ENCODE data around the gene NUDCD3.
A peak's percentile ranks its signal among the peaks of the same experiment; 100 is the strongest.

NUDCD3 gene

GRCh38 chr7:44386139-44386913 lies 104.1 kb downstream of the NUDCD3 start:
- Mint-ChIP-seq H3K27ac (ENCODE audit: low read depth) (no peak overlapping the region), H3K27me3 (no peaks in the 10 kb centered on the region), H3K9me3 (no peaks in the 10 kb centered on the region), H3K4me1 (no peaks in the 10 kb centered on the region), H3K4me3 (no peak overlapping the region), H3K36me3 (ENCODE audit: insufficient read depth) (peaks cover 30% of the 10 kb centered on the region)
- ATAC-seq (replicated peaks; ENCODE audit: extremely low read depth, poor library complexity, severe bottlenecking) (no peak), DNase-seq (ENCODE audit: low spot score in 2 of 2) (peak in 1 of 2 donors; percentile 6)

GRCh38 chr7:44385434-44386138 lies 104.9 kb downstream of the NUDCD3 start:
- peak in 1 of 2 donors; percentile 7 for DNase-seq (ENCODE audit: low spot score in 2 of 2)
- no peaks in the 10 kb centered on the region for H3K27me3 Mint-ChIP-seq
- H3K27ac Mint-ChIP-seq (ENCODE audit: low read depth) = peak overlapping the region; percentile 23
- no peaks in the 10 kb centered on the region for H3K4me1 Mint-ChIP-seq
- no peaks in the 10 kb centered on the region for H3K9me3 Mint-ChIP-seq
- H3K4me3 Mint-ChIP-seq = no peak overlapping the region
- no peak for ATAC-seq (replicated peaks; ENCODE audit: extremely low read depth, poor library complexity, severe bottlenecking)
- peaks cover 24% of the 10 kb centered on the region for H3K36me3 Mint-ChIP-seq (ENCODE audit: insufficient read depth)

GRCh38 chr7:44384586-44385433 lies 105.6 kb downstream of the NUDCD3 start:
- H3K36me3 Mint-ChIP-seq (ENCODE audit: insufficient read depth) = peaks cover 21% of the 10 kb centered on the region
- H3K27ac Mint-ChIP-seq (ENCODE audit: low read depth) = peak overlapping the region; percentile 23
- no peaks in the 10 kb centered on the region for H3K27me3 Mint-ChIP-seq

GRCh38 chr7:44383566-44383965 lies 106.9 kb downstream of the NUDCD3 start:
- peaks cover 25% of the 10 kb centered on the region for H3K36me3 Mint-ChIP-seq (ENCODE audit: insufficient read depth)
- no peak for DNase-seq (ENCODE audit: low spot score in 2 of 2)

More at GRCh38 chr7:44384586-44385433, 105.6 kb downstream of the NUDCD3 start:
- DNase-seq (ENCODE audit: low spot score in 2 of 2) (peak in 1 of 2 donors; percentile 6), ATAC-seq (replicated peaks; ENCODE audit: extremely low read depth, poor library complexity, severe bottlenecking) (no peak)
- Mint-ChIP-seq H3K4me1 (peaks cover under 1% of the 10 kb centered on the region), H3K4me3 (no peak overlapping the region), H3K9me3 (no peaks in the 10 kb centered on the region)

GRCh38 chr7:44382459-44383265 lies 107.8 kb downstream of the NUDCD3 start:
- Mint-ChIP-seq H3K4me3 (no peak overlapping the region), H3K9me3 (no peaks in the 10 kb centered on the region), H3K36me3 (ENCODE audit: insufficient read depth) (peaks cover 21% of the 10 kb centered on the region), H3K4me1 (peaks cover 11% of the 10 kb centered on the region), H3K27me3 (no peaks in the 10 kb centered on the region), H3K27ac (ENCODE audit: low read depth) (no peak overlapping the region)
- ATAC-seq (replicated peaks; ENCODE audit: extremely low read depth, poor library complexity, severe bottlenecking) (no peak), DNase-seq (ENCODE audit: low spot score in 2 of 2) (peak in 1 of 2 donors; percentile 5)

More at GRCh38 chr7:44383566-44383965, 106.9 kb downstream of the NUDCD3 start:
- Mint-ChIP-seq H3K4me3 (no peak overlapping the region), H3K4me1 (peaks cover 6% of the 10 kb centered on the region), H3K27ac (ENCODE audit: low read depth) (no peak overlapping the region), H3K27me3 (no peaks in the 10 kb centered on the region), H3K9me3 (no peaks in the 10 kb centered on the region)
- no peak for ATAC-seq (replicated peaks; ENCODE audit: extremely low read depth, poor library complexity, severe bottlenecking)

GRCh38 chr7:44381494-44382220 lies 108.8 kb downstream of the NUDCD3 start:
- Mint-ChIP-seq H3K4me1 (peaks cover 16% of the 10 kb centered on the region), H3K9me3 (no peaks in the 10 kb centered on the region), H3K4me3 (no peak overlapping the region), H3K27ac (ENCODE audit: low read depth) (peak overlapping the region; percentile 57), H3K27me3 (no peaks in the 10 kb centered on the region), H3K36me3 (ENCODE audit: insufficient read depth) (peaks cover 14% of the 10 kb centered on the region)
- ATAC-seq (replicated peaks; ENCODE audit: extremely low read depth, poor library complexity, severe bottlenecking) (no peak), DNase-seq (ENCODE audit: low spot score in 2 of 2) (peak in 1 of 2 donors; percentile 4)

GRCh38 chr7:44380831-44381493 lies 109.5 kb downstream of the NUDCD3 start:
- no peaks in the 10 kb centered on the region for H3K9me3 Mint-ChIP-seq
- peak overlapping the region; percentile 57 for H3K27ac Mint-ChIP-seq (ENCODE audit: low read depth)
- peaks cover 11% of the 10 kb centered on the region for H3K36me3 Mint-ChIP-seq (ENCODE audit: insufficient read depth)
- DNase-seq (ENCODE audit: low spot score in 2 of 2) (peak; percentile 1 to 8), ATAC-seq (replicated peaks; ENCODE audit: extremely low read depth, poor library complexity, severe bottlenecking) (no peak)
- H3K27me3 Mint-ChIP-seq = no peaks in the 10 kb centered on the region
- H3K4me1 Mint-ChIP-seq = peaks cover 16% of the 10 kb centered on the region
- H3K4me3 Mint-ChIP-seq = no peak overlapping the region

GRCh38 chr7:44380189-44380830 lies 110.1 kb downstream of the NUDCD3 start:
- Mint-ChIP-seq H3K4me1 (peaks cover 16% of the 10 kb centered on the region), H3K36me3 (ENCODE audit: insufficient read depth) (peaks cover 12% of the 10 kb centered on the region), H3K27ac (ENCODE audit: low read depth) (peak overlapping the region; percentile 57), H3K4me3 (no peak overlapping the region), H3K27me3 (no peaks in the 10 kb centered on the region), H3K9me3 (no peaks in the 10 kb centered on the region)
- DNase-seq (ENCODE audit: low spot score in 2 of 2) = peak in 1 of 2 donors; percentile 8
- ATAC-seq (replicated peaks; ENCODE audit: extremely low read depth, poor library complexity, severe bottlenecking) = no peak

- H3K27me3 Mint-ChIP-seq = no peaks in the 10 kb centered on the region
- DNase-seq (ENCODE audit: low spot score in 2 of 2) = peak in 1 of 2 donors; percentile 2
- no peak overlapping the region for H3K4me3 Mint-ChIP-seq
- H3K27ac Mint-ChIP-seq (ENCODE audit: low read depth) = peak overlapping the region; percentile 57
- peaks cover 16% of the 10 kb centered on the region for H3K4me1 Mint-ChIP-seq
- no peak for ATAC-seq (replicated peaks; ENCODE audit: extremely low read depth, poor library complexity, severe bottlenecking)
- peaks cover 14% of the 10 kb centered on the region for H3K36me3 Mint-ChIP-seq (ENCODE audit: insufficient read depth)
- no peaks in the 10 kb centered on the region for H3K9me3 Mint-ChIP-seq
These were observed 110.9 kb downstream of the NUDCD3 start for GRCh38 chr7:44379366-44380188.

GRCh38 chr7:44378744-44379143 lies 111.7 kb downstream of the NUDCD3 start:
- no peaks in the 10 kb centered on the region for H3K9me3 Mint-ChIP-seq
- H3K27ac Mint-ChIP-seq (ENCODE audit: low read depth) = peak overlapping the region; percentile 44
- H3K36me3 Mint-ChIP-seq (ENCODE audit: insufficient read depth) = peaks cover 12% of the 10 kb centered on the region
- ATAC-seq (replicated peaks; ENCODE audit: extremely low read depth, poor library complexity, severe bottlenecking) (no peak), DNase-seq (ENCODE audit: low spot score in 2 of 2) (peak in 1 of 2 donors; percentile 3)
- H3K27me3 Mint-ChIP-seq = no peaks in the 10 kb centered on the region
- peaks cover 16% of the 10 kb centered on the region for H3K4me1 Mint-ChIP-seq
- no peak overlapping the region for H3K4me3 Mint-ChIP-seq
